Measurements from ENCODE around the gene NT5DC1. TPM values are rescaled to one million over a fixed set of nuclear protein-coding genes. Genes with fewer than 3 reads are reported as not detected.

The NT5DC1 gene
- polyA plus RNA-seq, 1 donor from 2014 or later: 1.3 TPM

DNA sequence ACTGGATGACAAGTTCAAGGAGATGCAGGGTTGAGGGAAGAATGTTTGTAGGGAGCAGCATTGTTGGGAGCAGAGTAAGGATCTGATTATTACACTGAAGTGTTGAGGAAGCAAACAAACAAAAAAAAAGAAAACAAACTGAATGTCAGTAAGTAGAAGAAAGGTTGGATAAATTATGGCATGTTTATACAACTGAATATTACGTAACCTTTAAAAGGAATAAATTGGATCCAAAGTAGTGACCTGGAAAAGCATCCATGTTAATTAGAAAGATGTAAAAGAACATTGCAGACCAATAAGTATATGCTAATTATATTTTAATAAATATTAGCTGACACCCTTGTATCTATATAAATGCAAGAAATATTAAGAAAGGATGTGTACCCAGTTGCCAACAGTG is 191.9 kb downstream of the NT5DC1 start:
- H3K27me3 ChIP-seq (ENCODE audit: insufficient read depth, low read depth, low read length): no peaks in the 10 kb centered on the region
- no peaks in the 10 kb centered on the region for H3K9me2 ChIP-seq (ENCODE audit: insufficient read depth, low read length)
- no peak overlapping the region for H3K4me3 ChIP-seq (ENCODE audit: low read length)
- no peak overlapping the region for H3K4me2 ChIP-seq (ENCODE audit: low read length)
- no peaks in the 10 kb centered on the region for H4K20me1 ChIP-seq (ENCODE audit: insufficient read depth)
- TF ChIP-seq, protein P1, sequence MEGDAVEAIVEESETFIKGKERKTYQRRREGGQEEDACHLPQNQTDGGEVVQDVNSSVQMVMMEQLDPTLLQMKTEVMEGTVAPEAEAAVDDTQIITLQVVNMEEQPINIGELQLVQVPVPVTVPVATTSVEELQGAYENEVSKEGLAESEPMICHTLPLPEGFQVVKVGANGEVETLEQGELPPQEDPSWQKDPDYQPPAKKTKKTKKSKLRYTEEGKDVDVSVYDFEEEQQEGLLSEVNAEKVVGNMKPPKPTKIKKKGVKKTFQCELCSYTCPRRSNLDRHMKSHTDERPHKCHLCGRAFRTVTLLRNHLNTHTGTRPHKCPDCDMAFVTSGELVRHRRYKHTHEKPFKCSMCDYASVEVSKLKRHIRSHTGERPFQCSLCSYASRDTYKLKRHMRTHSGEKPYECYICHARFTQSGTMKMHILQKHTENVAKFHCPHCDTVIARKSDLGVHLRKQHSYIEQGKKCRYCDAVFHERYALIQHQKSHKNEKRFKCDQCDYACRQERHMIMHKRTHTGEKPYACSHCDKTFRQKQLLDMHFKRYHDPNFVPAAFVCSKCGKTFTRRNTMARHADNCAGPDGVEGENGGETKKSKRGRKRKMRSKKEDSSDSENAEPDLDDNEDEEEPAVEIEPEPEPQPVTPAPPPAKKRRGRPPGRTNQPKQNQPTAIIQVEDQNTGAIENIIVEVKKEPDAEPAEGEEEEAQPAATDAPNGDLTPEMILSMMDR (IDR thresholded peaks at IDR 0.05; ENCODE audit: poor library complexity, severe bottlenecking): no peak
- TF ChIP-seq TAF1 (IDR thresholded peaks at IDR 0.05; ENCODE audit: low read depth): no peak
- TF ChIP-seq MXI1 (conservative IDR thresholded peaks at IDR 0.05; ENCODE audit: poor library complexity, severe bottlenecking): no peak
- no peak for TF ChIP-seq EP300 (conservative IDR thresholded peaks at IDR 0.05; ENCODE audit: poor library complexity, severe bottlenecking)
- TF ChIP-seq POLR2AphosphoS5 (IDR thresholded peaks at IDR 0.05): no peak
- TF ChIP-seq RAD21 (conservative IDR thresholded peaks at IDR 0.05): no peak
- TF ChIP-seq, protein P2, sequence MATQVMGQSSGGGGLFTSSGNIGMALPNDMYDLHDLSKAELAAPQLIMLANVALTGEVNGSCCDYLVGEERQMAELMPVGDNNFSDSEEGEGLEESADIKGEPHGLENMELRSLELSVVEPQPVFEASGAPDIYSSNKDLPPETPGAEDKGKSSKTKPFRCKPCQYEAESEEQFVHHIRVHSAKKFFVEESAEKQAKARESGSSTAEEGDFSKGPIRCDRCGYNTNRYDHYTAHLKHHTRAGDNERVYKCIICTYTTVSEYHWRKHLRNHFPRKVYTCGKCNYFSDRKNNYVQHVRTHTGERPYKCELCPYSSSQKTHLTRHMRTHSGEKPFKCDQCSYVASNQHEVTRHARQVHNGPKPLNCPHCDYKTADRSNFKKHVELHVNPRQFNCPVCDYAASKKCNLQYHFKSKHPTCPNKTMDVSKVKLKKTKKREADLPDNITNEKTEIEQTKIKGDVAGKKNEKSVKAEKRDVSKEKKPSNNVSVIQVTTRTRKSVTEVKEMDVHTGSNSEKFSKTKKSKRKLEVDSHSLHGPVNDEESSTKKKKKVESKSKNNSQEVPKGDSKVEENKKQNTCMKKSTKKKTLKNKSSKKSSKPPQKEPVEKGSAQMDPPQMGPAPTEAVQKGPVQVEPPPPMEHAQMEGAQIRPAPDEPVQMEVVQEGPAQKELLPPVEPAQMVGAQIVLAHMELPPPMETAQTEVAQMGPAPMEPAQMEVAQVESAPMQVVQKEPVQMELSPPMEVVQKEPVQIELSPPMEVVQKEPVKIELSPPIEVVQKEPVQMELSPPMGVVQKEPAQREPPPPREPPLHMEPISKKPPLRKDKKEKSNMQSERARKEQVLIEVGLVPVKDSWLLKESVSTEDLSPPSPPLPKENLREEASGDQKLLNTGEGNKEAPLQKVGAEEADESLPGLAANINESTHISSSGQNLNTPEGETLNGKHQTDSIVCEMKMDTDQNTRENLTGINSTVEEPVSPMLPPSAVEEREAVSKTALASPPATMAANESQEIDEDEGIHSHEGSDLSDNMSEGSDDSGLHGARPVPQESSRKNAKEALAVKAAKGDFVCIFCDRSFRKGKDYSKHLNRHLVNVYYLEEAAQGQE (IDR thresholded peaks at IDR 0.05; ENCODE audit: borderline replicate concordance): no peak
- no peak for TF ChIP-seq SMC3 (conservative IDR thresholded peaks at IDR 0.05; ENCODE audit: poor library complexity)
- no peaks in the 10 kb centered on the region for H3K9me3 ChIP-seq (ENCODE audit: low read length)
- H3K36me3 ChIP-seq (ENCODE audit: insufficient read depth, low read length): no peaks in the 10 kb centered on the region
- H2AFZ ChIP-seq (ENCODE audit: low read depth, low read length): no peak overlapping the region
- no peak overlapping the region for H3K27ac ChIP-seq (ENCODE audit: low read length)
- H3F3A ChIP-seq (ENCODE audit: insufficient read depth, low read length, poor library complexity, severe bottlenecking): no peaks in the 10 kb centered on the region
- H3K9ac ChIP-seq (ENCODE audit: low read length): no peak overlapping the region
- H3K79me2 ChIP-seq (replicated peaks; ENCODE audit: insufficient read depth, low read length): no peaks in the 10 kb centered on the region

DNA sequence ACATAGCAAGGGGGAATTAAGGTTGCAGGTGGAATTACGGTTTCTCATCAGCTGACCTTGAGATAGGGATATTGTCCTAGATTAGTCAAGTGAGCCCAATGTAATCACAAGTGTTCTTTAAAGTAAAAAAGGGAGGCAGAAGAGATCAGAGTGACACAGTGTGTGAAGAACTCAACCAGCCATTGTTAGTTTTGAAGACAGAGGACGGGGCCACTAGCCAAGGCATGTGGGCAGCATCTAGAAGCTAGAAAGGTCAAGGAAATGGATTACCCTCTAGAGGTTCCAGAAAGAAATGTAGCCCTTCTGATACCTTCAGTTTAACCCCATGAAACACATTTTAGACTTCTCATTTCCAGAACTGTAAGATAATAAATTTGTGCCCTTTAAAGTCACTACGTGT is 197.6 kb downstream of the NT5DC1 start:
- Histone ChIP-seq H3K79me2 (replicated peaks; ENCODE audit: insufficient read depth, low read length) (no peaks in the 10 kb centered on the region), H3K4me3 (ENCODE audit: low read length) (no peak overlapping the region), H3K9me2 (ENCODE audit: insufficient read depth, low read length) (no peaks in the 10 kb centered on the region), H3K27ac (ENCODE audit: low read length) (no peak overlapping the region), H3F3A (ENCODE audit: insufficient read depth, low read length, poor library complexity, severe bottlenecking) (no peaks in the 10 kb centered on the region), H3K4me2 (ENCODE audit: low read length) (no peak overlapping the region), H3K9me3 (ENCODE audit: low read length) (no peaks in the 10 kb centered on the region), H3K9ac (ENCODE audit: low read length) (no peak overlapping the region), H4K20me1 (ENCODE audit: insufficient read depth) (no peaks in the 10 kb centered on the region), H3K27me3 (ENCODE audit: insufficient read depth, low read depth, low read length) (no peaks in the 10 kb centered on the region), H2AFZ (ENCODE audit: low read depth, low read length) (no peak overlapping the region), H3K36me3 (ENCODE audit: insufficient read depth, low read length) (no peaks in the 10 kb centered on the region)
- TF ChIP-seq, protein P1 (IDR thresholded peaks at IDR 0.05; ENCODE audit: poor library complexity, severe bottlenecking): no peak
